HCT116 (cell line): ENCODE measurements around the gene KLHDC8B. TPM values are rescaled to one million over a fixed set of nuclear protein-coding genes. Genes with fewer than 3 reads are reported as not detected.

ENCODE experiments used
- ATAC-seq: fragments of 200-7000 bp; cut with Tn5 transposase; 2 replicates; pipeline ENCODE4 v1.9.1; 2020; ENCODE audit warnings: mild to moderate bottlenecking, moderate library complexity
- BruUV-seq: library from RNA; stranded (reverse); fragments of 400-500 nt; replicated peaks from 2 replicates; lab custom pipeline; 2021; lab: Mats Ljungman, UMichigan
- CTCF ChIA-PET: fragments of 300-600 bp; sonication (Branson Sonifier 250); formaldehyde crosslinking; loops from one replicate; lab custom pipeline; 2021; ENCODE audit warnings: antibody characterized with exemption; lab: Charles Lee
- POLR2A ChIA-PET: fragments of 300-600, 350-600 bp; sonication (Branson Sonifier 250); formaldehyde crosslinking; loops from one replicate; lab custom pipeline; 2021; ENCODE audit warnings: antibody characterized with exemption; lab: Charles Lee
- RAD21 ChIA-PET, 2 experiments: fragments of 300-600 bp; sonication (Branson Sonifier 250); formaldehyde crosslinking; loops; one replicate each; lab custom pipeline; 2023; ENCODE audit warnings: low total read pairs in 2 of 2; ENCODE audit not compliant: uncharacterized antibody in 2 of 2, unreplicated experiment in 2 of 2, low non-redundant PET in 1 of 2; lab: Charles Lee
- DNase-seq: peaks from one replicate; pipeline ENCODE4 v3.0.0-alpha.2; 2010; ENCODE audit warnings: low read depth, low spot score
- H2AFZ ChIP-seq: fragments of 200-600 bp; shearing (Covaris generic), sonication (generic); 2 replicates; pipeline ENCODE4 v1.6.1; 2017; ENCODE audit warnings: low read depth, mixed run types, mixed read lengths, antibody characterized with exemption, low read length; ENCODE audit not compliant: poor library complexity, severe bottlenecking
- H3K27ac ChIP-seq: 2 replicates; pipeline ENCODE4 v1.5.1; 2012; ENCODE audit warnings: low read depth, low read length
- H3K27me3 ChIP-seq: fragments of 200-600 bp; sonication (generic); 2 replicates; pipeline ENCODE4 v1.6.1; 2016; ENCODE audit warnings: mixed run types, low read length, mixed read lengths; ENCODE audit not compliant: insufficient read depth
- H3K36me3 ChIP-seq, 2 experiments: fragments of 200-500 bp in 1 of 2; fragments of 200-600 bp in 1 of 2; sonication (Bioruptor generic) in 1 of 2; sonication (generic) in 1 of 2; 2 replicates each; pipeline versions ENCODE4 v1.5.1 to v1.6.1; 2014 to 2016; ENCODE audit warnings: low read length in 2 of 2, inconsistent platforms in 1 of 2, mixed read lengths in 1 of 2, mixed run types in 1 of 2; ENCODE audit not compliant: insufficient read depth in 2 of 2, control insufficient read depth in 1 of 2
- H3K4me1 ChIP-seq, 2 experiments: fragments of 200-600 bp in 1 of 2; sonication (generic) in 1 of 2; 2 replicates each; pipeline versions ENCODE4 v1.5.1 to v1.6.1; 2012 to 2017; ENCODE audit warnings: low read length in 2 of 2, inconsistent platforms in 1 of 2, mild to moderate bottlenecking in 1 of 2, mixed read lengths in 1 of 2, mixed run types in 1 of 2, moderate library complexity in 1 of 2; ENCODE audit not compliant: insufficient read depth in 2 of 2, control insufficient read depth in 1 of 2
- H3K4me2 ChIP-seq: fragments of 200-600 bp; sonication (generic); 2 replicates; pipeline ENCODE4 v1.6.1; 2017; ENCODE audit warnings: mixed run types, low read length, mixed read lengths
- H3K4me3 ChIP-seq, 2 experiments: fragments of 200-600 bp in 1 of 2; sonication (generic) in 1 of 2; replicated peaks in 1 of 2; 2 replicates each; pipeline ENCODE4 v1.5.1; 2011 to 2016; ENCODE audit warnings: low read length in 2 of 2, control low read depth in 1 of 2, low read depth in 1 of 2, mild to moderate bottlenecking in 1 of 2, mixed read lengths in 1 of 2, mixed run types in 1 of 2
- H3K79me2 ChIP-seq: fragments of 200-600 bp; sonication (generic); 2 replicates; pipeline ENCODE4 v1.6.1; 2017; ENCODE audit warnings: mild to moderate bottlenecking, mixed run types, low read length, moderate library complexity, mixed read lengths; ENCODE audit not compliant: insufficient read depth
- H3K9ac ChIP-seq: fragments of 200-600 bp; sonication (generic); 2 replicates; pipeline ENCODE4 v1.6.1; 2016; ENCODE audit warnings: low read length, mixed read lengths
- H3K9me2 ChIP-seq: fragments of 200-600 bp; sonication (generic), shearing (Covaris generic); 2 replicates; pipeline ENCODE4 v1.6.1; 2017; ENCODE audit warnings: mixed run types, mild to moderate bottlenecking, moderate library complexity; ENCODE audit not compliant: insufficient read depth
- H3K9me3 ChIP-seq, 2 experiments: fragments of 200-500 bp in 1 of 2; fragments of 200-600 bp in 1 of 2; sonication (Bioruptor generic) in 1 of 2; sonication (generic) in 1 of 2; 2 replicates each; pipeline ENCODE4 v1.6.1; 2014 to 2017; ENCODE audit warnings: low read length in 2 of 2, mixed read lengths in 2 of 2, inconsistent platforms in 1 of 2, low read depth in 1 of 2, mild to moderate bottlenecking in 1 of 2, mixed run types in 1 of 2, moderate library complexity in 1 of 2; ENCODE audit not compliant: control insufficient read depth in 1 of 2, insufficient read depth in 1 of 2
- H4K20me1 ChIP-seq: fragments of 200-600 bp; sonication (generic), shearing (Covaris generic); 2 replicates; pipeline ENCODE4 v1.6.1; 2017; ENCODE audit warnings: mixed run types, mild to moderate bottlenecking, moderate library complexity; ENCODE audit not compliant: insufficient read depth
- ATF3 ChIP-seq: IDR thresholded peaks from 2 replicates; pipeline ENCODE4 v1.6.1; 2012
- CBX3 ChIP-seq: IDR thresholded peaks from 2 replicates; pipeline ENCODE4 v1.6.1; 2012; ENCODE audit warnings: low read depth
- CEBPB ChIP-seq: IDR thresholded peaks from 2 replicates; pipeline ENCODE4 v1.6.1; 2012; ENCODE audit warnings: low read depth
- EGR1 ChIP-seq: IDR thresholded peaks from 2 replicates; pipeline ENCODE4 v1.6.1; 2012; ENCODE audit warnings: low read depth
- ELF1 ChIP-seq: IDR thresholded peaks from 2 replicates; pipeline ENCODE4 v1.6.1; 2012; ENCODE audit warnings: low read depth, borderline replicate concordance
- EZH2phosphoT487 ChIP-seq: fragments of 200-600 bp; IDR thresholded peaks from 2 replicates; pipeline ENCODE4 v1.6.1; 2018; ENCODE audit warnings: antibody characterized with exemption, borderline replicate concordance
- FOSL1 ChIP-seq: IDR thresholded peaks from 2 replicates; pipeline ENCODE4 v1.6.1; 2012; ENCODE audit warnings: low read depth
- POLR2AphosphoS5 ChIP-seq: IDR thresholded peaks from 2 replicates; pipeline ENCODE4 v1.6.1; 2011; ENCODE audit warnings: mild to moderate bottlenecking, low read depth, low read length, moderate library complexity
- RAD21 ChIP-seq: IDR thresholded peaks from 2 replicates; pipeline ENCODE4 v1.6.1; 2012; ENCODE audit warnings: low read depth, mild to moderate bottlenecking
- SIN3A ChIP-seq: IDR thresholded peaks from 2 replicates; pipeline ENCODE4 v1.6.1; 2012; ENCODE audit warnings: low read depth
- TCF7L2 ChIP-seq: IDR thresholded peaks from 2 replicates; pipeline ENCODE4 v1.7.0; 2011; ENCODE audit warnings: borderline replicate concordance, inconsistent platforms; ENCODE audit not compliant: insufficient read depth, insufficient read length; ENCODE audit errors: extremely low read depth
- ZFX ChIP-seq: fragments of 450-650 bp; IDR thresholded peaks from 2 replicates; pipeline ENCODE4 v1.6.1; 2017
- ZNF274 ChIP-seq: fragments of 200-500 bp; sonication (Bioruptor generic); IDR thresholded peaks from 2 replicates; pipeline ENCODE4 v1.6.1; 2014; ENCODE audit warnings: mild to moderate bottlenecking, low read depth, low read length, inconsistent platforms
- intact Hi-C: fragments of 100-400 bp; cut with micrococcal nuclease; formaldehyde crosslinking; loops from 2 replicates; pipeline ENCODE4 v1.10.0; 2022
- total RNA-seq: library from RNA; stranded (reverse); gene quantifications from one replicate; pipeline ENCODE4 v1.2.1, GENCODE V29; 2021; ENCODE audit not compliant: unreplicated experiment
- TF ChIP-seq, protein P1 (sequence below): IDR thresholded peaks from 2 replicates; pipeline ENCODE4 v1.6.1; 2012

Gene KLHDC8B
- total RNA-seq, 1 experiment from 2014 or later, result 10.4 TPM

- ATAC-seq, result no peak
- H3K27ac ChIP-seq, result no peak overlapping the region
- peaks cover 4 to 9% of the 10 kb centered on the region in 2 experiments; a peak in 3 of 4 replicates for H3K4me1 ChIP-seq
- H2AFZ ChIP-seq, result no peak overlapping the region
- no peaks in the 10 kb centered on the region for H3K9me2 ChIP-seq
- TF ChIP-seq EZH2phosphoT487 (no peak), ZFX (no peak), ATF3 (no peak), POLR2AphosphoS5 (no peak), EGR1 (no peak), RAD21 (no peak), SIN3A (no peak), CEBPB (no peak), ELF1 (no peak), FOSL1 (no peak), CBX3 (no peak), TCF7L2 (no peak), ZNF274 (no peak)
- TF ChIP-seq, protein P1, sequence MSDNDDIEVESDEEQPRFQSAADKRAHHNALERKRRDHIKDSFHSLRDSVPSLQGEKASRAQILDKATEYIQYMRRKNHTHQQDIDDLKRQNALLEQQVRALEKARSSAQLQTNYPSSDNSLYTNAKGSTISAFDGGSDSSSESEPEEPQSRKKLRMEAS, result no peak
- TF ChIP-seq, all 23 proteins: peak for 0
- Histone ChIP-seq H4K20me1 (no peaks in the 10 kb centered on the region), H3K36me3 (peaks cover 11 to 17% of the 10 kb centered on the region in 2 experiments), H3K9me3 (no peaks in the 10 kb centered on the region), H3K4me3 (no peak overlapping the region), H3K9ac (no peak overlapping the region), H3K79me2 (peaks cover 32% of the 10 kb centered on the region), H3K4me2 (no peak overlapping the region), H3K27me3 (no peaks in the 10 kb centered on the region)
- BruUV-seq, result no TSS peak
- RAD21 ChIA-PET, result no interaction called here
- DNase-seq, result no peak
- CTCF ChIA-PET, result interaction anchor here (2.1 kb wide), 1 partner anchor 10 kb away, joined by 6 read pairs; the partner anchor contains the start of gene KLHDC8B
- intact Hi-C loops, result no loop called here
- POLR2A ChIA-PET, result interaction anchor here (0.6 to 0.7 kb wide), 2 partner anchors 57 to 66 kb away, joined by 3 to 4 read pairs; no protein-coding TSS in a partner anchor
Observed at GRCh38 chr3:49161197-49161596, 10.2 kb upstream of the KLHDC8B start.
